ENCODE measurements around the gene R3HDM1. TPM values are rescaled to one million over a fixed set of nuclear protein-coding genes. Genes with fewer than 3 reads are reported as not detected.

The R3HDM1 gene
- total and polyA plus RNA-seq, 2 of the 4 experiments (the other 2 are of a cell fraction), result 5.9 to 38.1 TPM

DNA sequence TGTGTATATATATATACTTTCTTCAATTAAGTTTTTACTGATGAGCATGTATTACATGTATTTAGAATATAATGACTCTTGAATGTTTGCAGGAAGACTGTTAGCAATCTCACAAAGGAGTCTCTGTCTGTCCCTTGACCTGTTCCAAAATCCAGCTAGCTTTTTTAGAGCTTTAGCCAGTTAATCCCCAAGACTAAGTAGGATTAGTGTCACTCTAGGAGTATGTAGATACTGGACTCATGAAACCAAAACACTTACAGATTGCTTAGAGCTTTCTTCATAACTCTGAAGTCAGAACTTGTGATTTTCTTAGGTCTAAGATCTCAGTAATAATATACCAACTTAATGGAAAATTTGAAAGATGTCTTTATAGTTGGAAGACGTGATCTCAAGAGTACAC lies 212.6 kb downstream of the R3HDM1 start:
- H3K56ac ChIP-seq (ENCODE audit: extremely low read depth, insufficient read depth, low read length), result no peak overlapping the region
- H2BK15ac ChIP-seq (ENCODE audit: low read depth, low read length), result no peak overlapping the region
- in situ Hi-C loops (cut with MboI; ENCODE audit: low sequenced_read_pairs) (no loop called here), dilution Hi-C loops (cut with HindIII; ENCODE audit: low sequenced_read_pairs, unreplicated experiment) (no loop called here), intact Hi-C loops (cut with micrococcal nuclease) (loop anchor here (5.0 kb wide), 1 partner anchor 692 kb away; the partner anchor contains the start of gene RAB3GAP1)
- no peak for ATAC-seq (ENCODE audit: low read depth)
- H2BK20ac ChIP-seq (ENCODE audit: low read depth, low read length), result no peak overlapping the region
- H3K27me3 ChIP-seq (ENCODE audit: control insufficient read depth, insufficient read depth, low read length), result no peaks in the 10 kb centered on the region
- H4K20me1 ChIP-seq (ENCODE audit: insufficient read depth, low read length), result peaks cover 35% of the 10 kb centered on the region; the same call in 1 of the 2 replicates
- H4K8ac ChIP-seq (ENCODE audit: low read depth in 2 of 2, low read length in 2 of 2), result no peak overlapping the region
- no peak overlapping the region for H3K27ac ChIP-seq (ENCODE audit: insufficient read depth, low read length)
- H3K4me2 ChIP-seq (ENCODE audit: low read depth, low read length), result peak overlapping the region; percentile 90
- CTCF ChIA-PET, result interaction anchor here (0.6 to 2.2 kb wide), 2 partner anchors 12 to 125 kb away, joined by 7 to 8 read pairs; no protein-coding TSS in a partner anchor
- peak; percentile 6 for DNase-seq
- no peak overlapping the region for H3K4ac ChIP-seq (ENCODE audit: low read depth, low read length)
- no peak overlapping the region for H3K9ac ChIP-seq (ENCODE audit: low read depth, low read length)
- no CpG with 5 or more reads among the region's 1 CpG for whole genome bisulfite sequencing, 2 experiments (ENCODE audit: extremely low coverage in 2 of 2, insufficient read length in 1 of 2)
- 0 out of 2 replicates have a peak overlapping the region, but pooled peaks have one; percentile 39 for H3K14ac ChIP-seq (replicated peaks; ENCODE audit: low read depth, low read length)
- H2BK120ac ChIP-seq (ENCODE audit: low read depth, low read length), result no peak overlapping the region
- H3K18ac ChIP-seq (ENCODE audit: low read depth, low read length), result no peak overlapping the region
- H3K23ac ChIP-seq (ENCODE audit: low read depth, low read length), result peak overlapping the region; percentile 93; the same call in 1 of the 2 replicates
- H3K9me3 ChIP-seq (ENCODE audit: control insufficient read depth, insufficient read depth, low read length), result no peaks in the 10 kb centered on the region
- no peak overlapping the region for H4K5ac ChIP-seq (ENCODE audit: low read depth, low read length)
- no TSS peak for BruUV-seq (replicated peaks)
- no peak for TF ChIP-seq CEBPB (IDR thresholded peaks at IDR 0.05; ENCODE audit: low read depth, low read length)
- TF ChIP-seq, protein P1, sequence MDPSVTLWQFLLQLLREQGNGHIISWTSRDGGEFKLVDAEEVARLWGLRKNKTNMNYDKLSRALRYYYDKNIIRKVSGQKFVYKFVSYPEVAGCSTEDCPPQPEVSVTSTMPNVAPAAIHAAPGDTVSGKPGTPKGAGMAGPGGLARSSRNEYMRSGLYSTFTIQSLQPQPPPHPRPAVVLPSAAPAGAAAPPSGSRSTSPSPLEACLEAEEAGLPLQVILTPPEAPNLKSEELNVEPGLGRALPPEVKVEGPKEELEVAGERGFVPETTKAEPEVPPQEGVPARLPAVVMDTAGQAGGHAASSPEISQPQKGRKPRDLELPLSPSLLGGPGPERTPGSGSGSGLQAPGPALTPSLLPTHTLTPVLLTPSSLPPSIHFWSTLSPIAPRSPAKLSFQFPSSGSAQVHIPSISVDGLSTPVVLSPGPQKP (IDR thresholded peaks at IDR 0.05; ENCODE audit: borderline replicate concordance, low read depth, low read length), result no peak
- no peak for TF ChIP-seq FOS (IDR thresholded peaks at IDR 0.05; ENCODE audit: low read depth, low read length)
- no peak for TF ChIP-seq SMC3 (IDR thresholded peaks at IDR 0.05; ENCODE audit: low read depth, low read length)
- TF ChIP-seq MAZ (IDR thresholded peaks at IDR 0.05; ENCODE audit: borderline replicate concordance, low read depth, low read length), result no peak
- TF ChIP-seq MAFK (IDR thresholded peaks at IDR 0.05; ENCODE audit: low read depth, low read length), result no peak
- TF ChIP-seq USF2 (IDR thresholded peaks at IDR 0.05; ENCODE audit: low read depth, low read length), result no peak
- TF ChIP-seq CHD1 (IDR thresholded peaks at IDR 0.05; ENCODE audit: low read depth, low read length), result no peak
- TF ChIP-seq MXI1 (IDR thresholded peaks at IDR 0.05; ENCODE audit: borderline replicate concordance, low read depth, low read length), result no peak
- TF ChIP-seq, protein P2, sequence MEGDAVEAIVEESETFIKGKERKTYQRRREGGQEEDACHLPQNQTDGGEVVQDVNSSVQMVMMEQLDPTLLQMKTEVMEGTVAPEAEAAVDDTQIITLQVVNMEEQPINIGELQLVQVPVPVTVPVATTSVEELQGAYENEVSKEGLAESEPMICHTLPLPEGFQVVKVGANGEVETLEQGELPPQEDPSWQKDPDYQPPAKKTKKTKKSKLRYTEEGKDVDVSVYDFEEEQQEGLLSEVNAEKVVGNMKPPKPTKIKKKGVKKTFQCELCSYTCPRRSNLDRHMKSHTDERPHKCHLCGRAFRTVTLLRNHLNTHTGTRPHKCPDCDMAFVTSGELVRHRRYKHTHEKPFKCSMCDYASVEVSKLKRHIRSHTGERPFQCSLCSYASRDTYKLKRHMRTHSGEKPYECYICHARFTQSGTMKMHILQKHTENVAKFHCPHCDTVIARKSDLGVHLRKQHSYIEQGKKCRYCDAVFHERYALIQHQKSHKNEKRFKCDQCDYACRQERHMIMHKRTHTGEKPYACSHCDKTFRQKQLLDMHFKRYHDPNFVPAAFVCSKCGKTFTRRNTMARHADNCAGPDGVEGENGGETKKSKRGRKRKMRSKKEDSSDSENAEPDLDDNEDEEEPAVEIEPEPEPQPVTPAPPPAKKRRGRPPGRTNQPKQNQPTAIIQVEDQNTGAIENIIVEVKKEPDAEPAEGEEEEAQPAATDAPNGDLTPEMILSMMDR (conservative IDR thresholded peaks at IDR 0.05; ENCODE audit: low read depth, low read length), result no peak
- TF ChIP-seq RCOR1 (IDR thresholded peaks at IDR 0.05; ENCODE audit: insufficient replicate concordance, low read length), result no peak
- no peak for TF ChIP-seq RFX5 (IDR thresholded peaks at IDR 0.05; ENCODE audit: low read depth, low read length)
- TF ChIP-seq RAD21 (IDR thresholded peaks at IDR 0.05; ENCODE audit: low read length), result no peak
- TF ChIP-seq POLR2A (IDR thresholded peaks at IDR 0.05; ENCODE audit: low read depth, low read length), result no peak
- TF ChIP-seq BHLHE40 (IDR thresholded peaks at IDR 0.05; ENCODE audit: low read depth, low read length), result no peak
- TF ChIP-seq NFE2L2 (IDR thresholded peaks at IDR 0.05; ENCODE audit: low read depth, low read length), result no peak
- peaks cover 9% of the 10 kb centered on the region for H3K36me3 ChIP-seq (ENCODE audit: control insufficient read depth, insufficient read depth, low read length)
- H2AFZ ChIP-seq (replicated peaks; ENCODE audit: low read length, poor library complexity), result no peak overlapping the region
- peak overlapping the region; percentile 48 for H2BK5ac ChIP-seq (ENCODE audit: low read depth, low read length, poor library complexity, severe bottlenecking)
- peaks cover 3% of the 10 kb centered on the region; the same call in 1 of the 2 replicates for H3K9me1 ChIP-seq (ENCODE audit: insufficient read depth, low read length)
- no peak overlapping the region for H2AK5ac ChIP-seq (ENCODE audit: low read depth, low read length)
- POLR2A ChIA-PET (ENCODE audit: unreplicated experiment), result no interaction called here
- H4K91ac ChIP-seq (ENCODE audit: insufficient read depth, low read depth, low read length), result no peak overlapping the region
- H3K4me3 ChIP-seq (ENCODE audit: insufficient read depth, low read depth, low read length), result peak overlapping the region; percentile 19; the same call in 1 of the 2 replicates
- no peak overlapping the region for H2AK9ac ChIP-seq (replicated peaks; ENCODE audit: low read depth, low read length, poor library complexity)
- peaks cover 8% of the 10 kb centered on the region for H3K4me1 ChIP-seq (ENCODE audit: control insufficient read depth, insufficient read depth, low read length)
- H3K79me1 ChIP-seq (ENCODE audit: low read depth in 1 of 2, low read length in 2 of 2), result peaks cover 17 to 36% of the 10 kb centered on the region in 2 experiments
